BE2C (cell line): ENCODE results near the gene ACSF2.

Source experiments
- DNase-seq: peaks from one replicate; pipeline ENCODE4 v3.0.0-alpha.2; 2020
- H3K27me3 ChIP-seq: fragments of 250-450 bp; sonication (Bioruptor Pico); 2 replicates; pipeline ENCODE4 v1.5.1; 2020; ENCODE audit warnings: mild to moderate bottlenecking
- H3K36me3 ChIP-seq: fragments of 250-450 bp; sonication (Bioruptor Pico); 2 replicates; pipeline ENCODE4 v1.5.1; 2020; ENCODE audit warnings: mild to moderate bottlenecking
- H3K4me1 ChIP-seq: fragments of 250-450 bp; sonication (Bioruptor Pico); 2 replicates; pipeline ENCODE4 v1.5.1; 2020
- H3K4me3 ChIP-seq: 2 replicates; pipeline ENCODE4 v1.5.1; 2011; ENCODE audit warnings: low read depth, low read length
- H3K9me3 ChIP-seq: fragments of 250-450 bp; sonication (Bioruptor Pico); 2 replicates; pipeline ENCODE4 v1.5.1; 2020
- CTCF ChIP-seq: IDR thresholded peaks from 2 replicates; pipeline ENCODE4 v1.5.1; 2012; ENCODE audit warnings: mild to moderate bottlenecking, low read depth, low read length

The ACSF2 gene

GRCh38 chr17:50522766-50523165 lies 96.7 kb downstream of the ACSF2 start:
- H3K27me3 ChIP-seq: no peaks in the 10 kb centered on the region
- DNase-seq: no peak
- no peaks in the 10 kb centered on the region for H3K36me3 ChIP-seq
- no peaks in the 10 kb centered on the region for H3K9me3 ChIP-seq
- no peaks in the 10 kb centered on the region for H3K4me1 ChIP-seq
- no peak overlapping the region for H3K4me3 ChIP-seq
- no peak for TF ChIP-seq CTCF

- no peak for TF ChIP-seq CTCF
- H3K4me3 ChIP-seq: no peak overlapping the region
- no peaks in the 10 kb centered on the region for H3K27me3 ChIP-seq
- no peaks in the 10 kb centered on the region for H3K9me3 ChIP-seq
- H3K4me1 ChIP-seq: no peaks in the 10 kb centered on the region
- no peak for DNase-seq
- no peaks in the 10 kb centered on the region for H3K36me3 ChIP-seq
These were observed 97.2 kb downstream of the ACSF2 start for GRCh38 chr17:50523208-50523607.
